HG03066 (cell line): ENCODE measurements around the gene POLDIP2.

Experiments used
- ATAC-seq: cut with Tn5 transposase; IDR thresholded peaks from one replicate; pipeline ENCODE4 v1.9.1; 2021; ENCODE audit warnings: low read depth; ENCODE audit not compliant: unreplicated experiment

The POLDIP2 gene

DNA sequence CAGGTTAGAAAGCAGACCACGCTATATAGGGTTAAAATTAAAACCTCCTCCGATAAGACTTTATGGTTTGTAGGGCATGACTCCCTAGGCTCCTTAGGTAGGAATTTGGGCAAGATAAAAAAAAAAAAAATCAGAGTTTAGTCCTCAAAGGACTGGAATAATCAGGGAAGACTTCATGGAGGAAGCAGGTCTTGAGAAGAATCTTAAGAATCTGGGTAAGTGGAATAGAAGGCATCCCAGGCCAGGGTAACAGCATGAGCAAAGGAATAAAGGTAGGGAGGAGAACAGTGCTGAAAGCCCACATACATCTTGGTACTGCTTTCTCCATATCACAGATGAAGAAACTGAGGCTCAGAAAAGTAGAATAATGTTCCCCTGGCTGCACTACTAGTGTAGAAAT lies 33.2 kb upstream of the POLDIP2 start:
- ATAC-seq = no peak

DNA sequence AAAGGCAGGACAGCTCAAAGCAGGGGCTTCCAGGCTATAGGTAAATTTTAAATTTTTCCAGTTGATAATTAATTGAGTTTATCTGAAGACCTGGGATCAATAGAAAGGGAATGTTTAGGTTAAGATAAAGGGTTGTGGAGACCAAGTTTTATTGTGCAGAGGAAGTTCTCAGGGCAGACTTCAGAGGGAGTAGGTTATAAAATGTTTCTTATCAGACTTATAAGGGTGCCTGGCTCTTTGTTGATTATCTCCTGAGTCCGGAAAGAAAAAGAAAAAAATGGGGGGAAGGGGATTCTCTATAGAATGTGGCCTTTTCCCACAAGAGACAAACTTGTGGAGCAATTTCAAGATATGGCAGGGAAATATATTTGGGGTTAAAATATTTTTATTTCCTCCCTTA lies 32.8 kb upstream of the POLDIP2 start:
- no peak for ATAC-seq

DNA sequence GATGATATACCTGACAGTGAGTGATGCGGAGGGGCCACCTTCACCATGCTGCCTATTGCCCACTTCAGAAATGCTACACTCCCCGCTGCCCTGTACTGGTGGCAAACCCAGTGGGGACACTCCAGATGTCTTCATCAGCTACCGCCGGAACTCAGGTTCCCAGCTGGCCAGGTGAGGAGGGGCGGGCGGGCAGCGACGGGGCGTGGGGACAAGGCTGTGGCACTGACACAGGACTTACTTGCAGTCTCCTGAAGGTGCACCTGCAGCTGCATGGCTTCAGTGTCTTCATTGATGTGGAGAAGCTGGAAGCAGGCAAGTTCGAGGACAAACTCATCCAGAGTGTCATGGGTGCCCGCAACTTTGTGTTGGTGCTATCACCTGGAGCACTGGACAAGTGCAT lies 30.8 kb upstream of the POLDIP2 start:
- no peak for ATAC-seq

DNA sequence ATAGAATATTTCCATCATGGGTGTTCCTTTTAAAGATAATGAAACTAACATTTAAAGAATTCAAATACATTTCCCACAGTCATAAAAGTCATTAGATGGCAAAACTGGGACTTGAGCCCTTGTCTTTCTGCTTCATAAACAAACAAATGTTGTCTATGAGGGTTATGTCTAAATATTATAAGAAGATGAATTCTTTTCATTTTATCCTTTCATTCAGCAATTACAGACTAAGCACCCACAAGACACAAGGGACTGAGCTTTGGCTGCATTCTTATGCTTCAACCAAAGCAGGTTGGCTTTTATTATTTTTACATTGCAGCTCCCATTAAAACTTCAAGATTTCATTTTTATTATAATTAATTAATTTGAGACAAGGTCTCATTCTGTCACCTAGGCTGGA lies 29.1 kb upstream of the POLDIP2 start:
- no peak for ATAC-seq

DNA sequence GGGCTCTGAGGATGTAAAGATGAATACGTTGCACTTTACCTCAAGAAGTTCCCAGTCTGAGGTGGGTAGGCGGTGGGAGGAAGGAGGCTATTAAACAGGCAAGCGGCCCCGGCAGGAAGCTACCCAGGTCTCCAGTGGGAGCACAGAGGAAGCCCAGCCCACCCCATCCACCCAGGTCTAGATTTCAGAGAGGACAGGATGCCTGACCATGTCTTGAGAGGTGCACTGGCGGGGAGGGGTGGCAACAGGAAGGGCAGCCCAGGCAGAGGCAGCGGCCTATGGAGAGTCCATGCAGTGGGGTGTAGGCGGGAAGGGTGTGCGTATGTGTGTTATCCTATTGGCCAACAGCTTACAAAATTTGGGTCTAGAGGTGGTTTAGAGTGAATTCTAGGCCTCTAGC lies 28.1 kb upstream of the POLDIP2 start:
- no peak for ATAC-seq

DNA sequence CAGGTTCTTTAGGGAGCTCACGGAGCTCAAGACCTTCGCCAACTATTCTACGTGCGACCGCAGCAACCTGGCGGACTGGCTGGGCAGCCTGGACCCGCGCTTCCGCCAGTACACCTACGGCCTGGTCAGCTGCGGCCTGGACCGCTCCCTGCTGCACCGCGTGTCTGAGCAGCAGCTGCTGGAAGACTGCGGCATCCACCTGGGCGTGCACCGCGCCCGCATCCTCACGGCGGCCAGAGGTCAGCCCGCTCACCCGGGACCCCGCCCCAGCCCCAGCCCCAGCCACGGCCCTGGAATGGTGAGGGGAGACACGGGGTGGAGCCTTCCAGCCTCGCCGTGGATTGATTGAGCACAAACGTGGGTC lies 27.7 kb upstream of the POLDIP2 start:
- ATAC-seq = peak; percentile 16

DNA sequence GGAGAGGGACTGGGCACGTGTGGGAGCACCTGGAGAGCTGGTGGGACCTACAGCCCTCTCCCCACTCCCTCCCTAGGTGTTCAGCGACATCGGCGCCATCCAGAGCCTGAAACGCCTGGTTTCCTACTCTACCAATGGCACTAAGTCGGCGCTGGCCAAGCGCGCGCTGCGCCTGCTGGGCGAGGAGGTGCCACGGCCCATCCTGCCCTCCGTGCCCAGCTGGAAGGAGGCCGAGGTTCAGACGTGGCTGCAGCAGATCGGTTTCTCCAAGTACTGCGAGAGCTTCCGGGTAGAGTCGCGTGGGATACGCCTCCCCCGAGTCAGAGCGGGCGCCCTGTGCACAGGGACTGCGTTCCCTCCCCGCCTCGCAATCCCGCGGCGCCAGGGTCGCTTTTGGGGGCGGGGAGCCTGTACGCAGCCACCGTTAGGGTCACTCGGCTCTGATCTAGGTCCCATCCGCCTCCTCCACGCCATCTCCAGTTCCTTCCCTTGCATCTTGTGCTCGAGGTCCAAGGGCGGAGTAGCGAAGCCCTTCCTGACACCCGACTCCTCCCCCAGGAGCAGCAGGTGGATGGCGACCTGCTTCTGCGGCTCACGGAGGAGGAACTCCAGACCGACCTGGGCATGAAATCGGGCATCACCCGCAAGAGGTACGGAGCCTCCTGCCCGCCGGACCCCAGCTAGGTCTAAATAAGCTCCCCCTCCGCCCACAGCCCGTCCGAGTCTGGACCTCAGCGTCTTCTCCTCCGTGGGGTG lies 27.1 kb upstream of the POLDIP2 start:
- peak; percentile 67 for ATAC-seq

DNA sequence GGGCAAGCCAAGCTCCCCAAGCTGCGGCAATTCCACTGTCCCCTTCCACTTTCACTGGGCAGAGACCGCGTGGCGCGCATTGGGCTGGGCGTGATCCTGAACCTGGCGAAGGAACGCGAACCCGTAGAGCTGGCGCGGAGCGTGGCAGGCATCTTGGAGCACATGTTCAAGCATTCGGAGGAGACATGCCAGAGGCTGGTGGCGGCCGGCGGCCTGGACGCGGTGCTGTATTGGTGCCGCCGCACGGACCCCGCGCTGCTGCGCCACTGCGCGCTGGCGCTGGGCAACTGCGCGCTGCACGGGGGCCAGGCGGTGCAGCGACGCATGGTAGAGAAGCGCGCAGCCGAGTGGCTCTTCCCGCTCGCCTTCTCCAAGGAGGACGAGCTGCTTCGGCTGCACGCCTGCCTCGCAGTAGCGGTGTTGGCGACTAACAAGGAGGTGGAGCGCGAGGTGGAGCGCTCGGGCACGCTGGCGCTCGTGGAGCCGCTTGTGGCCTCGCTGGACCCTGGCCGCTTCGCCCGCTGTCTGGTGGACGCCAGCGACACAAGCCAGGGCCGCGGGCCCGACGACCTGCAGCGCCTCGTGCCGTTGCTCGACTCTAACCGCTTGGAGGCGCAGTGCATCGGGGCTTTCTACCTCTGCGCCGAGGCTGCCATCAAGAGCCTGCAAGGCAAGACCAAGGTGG lies 24.0 kb upstream of the POLDIP2 start:
- no peak for ATAC-seq

DNA sequence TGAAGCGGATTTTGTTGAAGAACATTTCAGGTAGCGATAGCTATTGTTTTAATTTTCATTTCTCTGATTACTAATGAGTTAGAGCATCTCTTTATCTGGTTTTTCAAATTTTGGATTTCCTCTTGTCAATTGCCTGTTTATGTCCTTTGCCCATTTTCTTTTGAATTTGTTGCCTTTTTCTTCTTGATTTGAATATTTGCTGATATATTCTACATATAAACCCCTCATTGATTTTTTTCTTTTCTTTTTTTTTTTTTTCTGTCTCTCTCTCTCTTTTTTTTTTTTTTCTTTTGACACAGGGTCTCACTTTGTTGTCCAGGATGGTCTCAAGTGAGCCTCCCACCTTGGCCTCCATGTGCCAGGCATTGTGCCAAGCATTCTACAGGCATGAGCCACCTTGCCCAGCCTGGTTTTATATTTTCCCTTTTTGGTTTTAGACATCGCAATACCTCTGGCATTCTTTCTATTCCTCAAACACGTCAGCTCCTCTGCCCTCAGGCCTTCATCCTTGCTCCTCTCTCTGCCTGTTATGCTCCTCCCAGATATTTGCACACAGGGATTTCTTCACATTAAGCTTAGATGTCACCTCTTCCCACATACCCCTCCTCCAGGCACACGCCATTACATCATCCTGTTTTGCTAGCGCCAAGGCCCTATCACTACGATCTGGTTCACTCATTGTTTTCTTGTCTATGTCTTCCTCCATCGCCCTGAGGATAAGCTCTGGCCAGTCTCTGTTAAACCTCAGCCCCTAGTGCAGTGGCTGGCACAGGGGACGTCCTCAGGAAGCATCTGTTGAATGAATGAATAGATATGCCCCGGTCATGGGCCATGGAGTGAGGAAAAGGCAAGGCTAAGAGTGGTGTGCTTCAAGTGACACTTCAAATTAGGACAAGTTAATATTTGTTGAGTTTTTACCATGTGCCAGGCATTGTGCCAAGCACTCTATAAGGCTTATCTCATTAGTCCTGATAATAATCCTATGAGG lies 22.8 kb upstream of the POLDIP2 start:
- ATAC-seq = no peak

DNA sequence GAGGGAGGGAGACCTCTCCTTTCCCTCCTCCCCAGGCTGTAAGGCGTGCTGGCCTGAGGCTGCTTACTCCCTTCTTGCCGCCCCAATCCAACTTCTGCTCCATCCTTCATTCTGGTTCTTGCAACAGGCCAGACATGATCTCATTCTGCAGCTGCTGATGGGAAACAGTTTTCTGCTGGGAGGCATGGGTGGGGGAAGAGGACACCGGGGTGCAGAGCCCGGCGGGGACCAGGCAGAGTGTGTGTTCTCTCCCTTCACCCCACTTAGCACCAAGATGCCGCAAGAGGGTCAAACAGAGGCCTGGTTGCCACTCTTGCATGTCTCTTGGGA lies 15.6 kb upstream of the POLDIP2 start:
- ATAC-seq = no peak

DNA sequence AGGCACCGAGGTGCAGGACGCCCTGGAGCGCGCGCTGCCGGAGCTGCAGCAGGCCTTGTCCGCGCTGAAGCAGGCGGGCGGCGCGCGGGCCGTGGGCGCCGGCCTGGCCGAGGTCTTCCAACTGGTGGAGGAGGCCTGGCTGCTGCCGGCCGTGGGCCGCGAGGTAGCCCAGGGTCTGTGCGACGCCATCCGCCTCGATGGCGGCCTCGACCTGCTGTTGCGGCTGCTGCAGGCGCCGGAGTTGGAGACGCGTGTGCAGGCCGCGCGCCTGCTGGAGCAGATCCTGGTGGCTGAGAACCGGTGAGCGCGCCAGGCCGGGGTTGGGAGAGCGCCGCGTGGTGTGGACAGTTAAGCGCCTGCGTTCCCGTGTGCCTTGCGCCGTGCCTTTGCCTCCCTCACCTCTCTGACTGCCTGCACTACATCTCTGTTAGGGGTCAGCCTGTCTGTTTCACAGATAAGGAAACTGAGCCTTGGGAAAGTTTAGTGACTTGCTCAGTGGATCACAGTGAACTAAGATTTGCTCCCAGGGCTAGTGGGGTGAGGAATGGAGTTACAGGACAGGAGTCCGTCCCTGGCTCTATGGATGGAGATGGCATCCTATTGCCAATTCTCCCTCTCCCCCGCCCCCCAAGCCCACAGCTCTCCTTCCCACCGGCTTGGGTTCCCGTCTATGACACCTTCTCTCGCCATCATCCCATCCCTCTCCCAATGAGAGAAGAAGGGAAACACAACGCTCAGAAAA lies 15.0 kb upstream of the POLDIP2 start:
- ATAC-seq = no peak

DNA sequence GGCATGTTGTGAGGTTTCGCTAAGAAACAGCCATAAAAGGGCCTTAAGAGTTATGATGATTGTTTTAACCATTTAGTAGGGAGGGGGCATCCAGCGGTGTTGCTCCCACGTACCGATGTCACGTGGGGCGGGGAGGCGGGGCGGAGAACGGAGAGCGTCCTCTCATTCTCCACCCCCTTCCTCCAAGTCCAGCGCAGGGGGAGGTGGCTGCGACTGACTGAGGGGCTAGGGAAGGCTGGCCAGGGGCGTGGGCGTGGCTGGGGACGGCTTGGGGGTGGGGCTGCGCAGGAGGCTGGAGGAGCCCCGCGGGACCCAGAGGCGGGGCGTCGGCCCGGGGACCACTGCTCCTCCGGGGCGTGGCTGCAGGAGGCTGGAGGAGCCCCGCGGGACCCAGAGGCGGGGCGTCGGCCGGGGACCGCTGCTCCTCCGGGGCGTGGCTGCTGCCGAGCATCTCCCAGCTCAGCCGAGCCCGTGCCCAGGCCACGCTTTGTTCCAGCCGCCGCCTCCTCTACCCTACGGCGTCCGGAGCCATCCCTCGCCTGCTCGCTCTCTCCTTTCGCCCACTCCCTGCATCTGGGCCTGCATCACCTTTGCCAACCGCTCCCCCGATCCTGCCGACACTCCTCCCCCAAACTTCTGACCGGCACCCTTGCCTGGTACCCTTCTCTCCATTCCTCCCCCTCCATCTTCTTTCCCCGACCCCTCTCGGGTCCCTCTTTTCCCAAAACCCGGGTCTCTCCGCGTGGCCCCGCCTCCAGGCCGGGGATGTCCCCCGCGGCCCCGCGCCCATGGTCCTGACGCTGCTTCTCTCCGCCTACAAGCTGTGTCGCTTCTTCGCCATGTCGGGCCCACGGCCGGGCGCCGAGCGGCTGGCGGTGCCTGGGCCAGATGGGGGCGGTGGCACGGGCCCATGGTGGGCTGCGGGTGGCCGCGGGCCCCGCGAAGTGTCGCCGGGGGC lies 14.2 kb upstream of the POLDIP2 start, which contains the start of gene SARM1:
TSS of gene SARM1 (plus strand) at position 450 of the 958 bp plus-strand sequence. CDS start at position 789, 339 bp downstream.
- ATAC-seq = peak; percentile 75

DNA sequence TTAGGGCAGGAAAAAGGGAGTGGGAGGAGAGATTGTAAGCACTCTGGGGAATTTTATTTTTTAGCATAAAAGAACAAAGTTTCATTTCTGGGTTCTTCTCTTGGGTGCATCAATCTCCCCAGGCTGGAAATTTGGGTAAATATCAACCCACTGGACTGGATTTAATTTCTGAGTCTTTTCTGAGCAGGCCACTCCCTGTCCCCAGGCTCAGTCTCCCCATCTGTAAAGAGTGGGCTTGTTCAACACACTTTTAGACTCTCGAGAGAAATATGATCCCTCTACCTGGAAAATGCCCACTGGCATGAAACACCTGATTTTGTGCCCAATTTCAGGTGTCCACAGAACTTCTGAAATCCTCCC lies 13.4 kb upstream of the POLDIP2 start:
- ATAC-seq = no peak

DNA sequence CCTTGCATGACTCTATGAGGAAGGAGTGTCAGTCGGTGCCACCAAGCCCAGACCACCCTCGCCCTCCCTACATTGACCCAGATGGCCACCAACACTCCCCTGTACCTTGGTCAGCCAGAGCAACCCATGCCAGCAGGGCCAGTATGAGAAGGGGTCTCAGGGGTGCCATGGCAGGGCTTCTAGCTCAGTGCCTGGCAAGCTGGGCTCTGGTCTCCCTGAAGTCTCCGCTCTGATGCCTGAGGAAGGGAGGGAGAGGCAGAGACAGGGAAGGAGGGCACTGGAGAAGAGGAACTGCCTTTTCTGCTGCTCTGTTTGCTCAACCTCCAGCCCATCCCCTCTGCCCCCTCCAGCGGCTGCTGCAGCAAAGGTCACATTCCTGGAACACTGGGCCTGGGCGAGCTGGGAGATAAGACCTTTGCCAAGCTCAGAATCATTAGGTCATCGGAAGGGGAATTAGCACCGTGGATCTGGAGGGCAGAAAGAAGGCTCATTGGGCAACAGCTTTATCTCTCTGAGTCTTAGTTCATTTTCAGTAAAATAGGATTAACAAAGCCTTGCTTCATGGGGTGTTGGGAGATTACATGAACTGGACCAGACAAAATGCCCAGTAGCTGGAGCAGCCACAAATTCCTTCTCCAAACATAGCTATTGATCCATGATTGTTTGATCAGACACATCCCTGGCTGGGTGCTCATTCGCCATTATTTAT lies 12.9 kb upstream of the POLDIP2 start, which contains the start of gene VTN:
TSS of gene VTN (minus strand) at position 273 of the 709 bp plus-strand sequence. CDS start at position 169, 104 bp downstream.
- ATAC-seq = no peak

DNA sequence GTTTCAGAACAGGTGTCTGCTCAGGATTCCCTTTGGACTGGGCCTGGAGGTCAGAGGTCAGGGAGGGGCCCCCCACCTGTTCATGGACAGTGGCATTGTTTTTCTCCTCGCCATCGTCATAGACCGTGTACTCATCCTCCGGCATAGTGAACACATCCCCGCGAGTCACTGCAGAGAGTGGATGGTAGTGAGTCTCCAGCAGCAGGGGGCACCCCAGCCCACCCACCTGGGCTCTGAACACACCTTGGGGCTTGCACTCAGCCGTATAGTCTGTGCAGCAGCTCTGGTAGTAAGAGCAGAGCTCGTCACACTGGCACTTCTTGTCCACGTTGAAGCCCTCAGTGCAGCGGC lies 12.3 kb upstream of the POLDIP2 start:
- no peak for ATAC-seq

DNA sequence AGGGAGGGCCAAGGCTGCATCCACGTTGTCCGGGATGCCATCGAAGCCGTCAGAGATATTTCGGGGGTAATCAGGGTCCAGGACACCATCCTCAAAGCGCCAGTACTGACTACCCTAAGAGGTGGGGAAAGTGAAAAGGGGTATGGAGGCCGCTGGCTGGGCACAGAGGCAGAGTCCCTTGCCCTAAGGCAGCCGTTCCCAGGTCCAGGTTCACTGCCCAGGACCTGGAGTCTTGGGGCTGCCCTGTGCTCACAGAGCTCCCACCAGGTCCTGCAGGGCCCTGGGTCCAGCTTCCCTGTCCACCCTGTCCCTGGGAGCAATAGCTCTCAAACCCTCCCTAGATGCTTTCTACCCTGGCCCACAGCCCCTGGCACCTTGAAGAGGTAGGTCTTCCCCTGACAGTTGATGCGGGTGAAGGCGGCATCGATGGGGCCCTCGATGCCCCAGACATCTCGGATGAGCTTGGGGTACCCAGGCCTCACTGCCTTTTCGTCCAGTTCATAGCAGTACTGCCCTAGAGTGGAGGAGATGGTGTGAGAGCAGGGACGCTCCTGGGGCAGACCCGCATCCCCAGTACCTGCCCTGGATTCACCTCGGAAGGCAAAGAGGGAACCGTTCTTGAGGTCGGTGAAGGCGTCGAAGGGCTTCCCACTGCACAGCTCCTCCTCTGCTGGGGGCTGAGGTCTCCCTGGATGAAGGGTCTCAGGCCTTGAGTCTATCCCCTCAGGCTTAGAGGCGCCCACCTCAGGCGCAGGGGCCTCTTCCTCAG lies 11.8 kb upstream of the POLDIP2 start:
- ATAC-seq = no peak

DNA sequence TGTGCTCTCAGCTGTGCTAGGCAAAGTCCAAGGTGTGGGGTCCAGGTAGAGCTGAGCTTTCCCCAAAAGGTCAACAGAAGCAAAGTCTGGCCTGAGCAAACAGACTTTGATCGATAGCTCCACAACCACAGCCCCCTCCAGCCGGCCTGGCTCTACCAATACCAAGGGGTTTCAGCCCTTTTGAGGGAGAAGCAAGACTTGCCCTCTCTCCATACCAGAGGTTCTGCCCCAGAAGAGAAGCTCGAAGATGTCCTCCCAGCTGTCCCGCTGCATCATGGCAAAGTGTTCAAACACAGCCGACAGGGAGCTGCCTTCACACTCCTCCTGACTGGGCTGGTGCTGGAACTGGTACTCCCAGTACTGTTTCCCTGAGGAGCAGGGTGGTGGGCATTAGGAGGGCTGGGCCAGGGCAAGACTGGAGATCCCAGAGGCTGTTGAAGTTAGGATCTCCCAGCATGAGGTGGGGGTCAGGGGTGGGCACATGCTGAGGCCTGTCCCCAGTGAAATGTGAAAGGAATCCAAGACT lies 11.0 kb upstream of the POLDIP2 start:
- ATAC-seq = no peak
